ENCODE data around the gene IFT52. TPM values are rescaled to one million over a fixed set of nuclear protein-coding genes. Genes with fewer than 3 reads are reported as not detected.
A peak's percentile ranks its signal among the peaks of the same experiment; 100 is the strongest.

The IFT52 gene, protein sequence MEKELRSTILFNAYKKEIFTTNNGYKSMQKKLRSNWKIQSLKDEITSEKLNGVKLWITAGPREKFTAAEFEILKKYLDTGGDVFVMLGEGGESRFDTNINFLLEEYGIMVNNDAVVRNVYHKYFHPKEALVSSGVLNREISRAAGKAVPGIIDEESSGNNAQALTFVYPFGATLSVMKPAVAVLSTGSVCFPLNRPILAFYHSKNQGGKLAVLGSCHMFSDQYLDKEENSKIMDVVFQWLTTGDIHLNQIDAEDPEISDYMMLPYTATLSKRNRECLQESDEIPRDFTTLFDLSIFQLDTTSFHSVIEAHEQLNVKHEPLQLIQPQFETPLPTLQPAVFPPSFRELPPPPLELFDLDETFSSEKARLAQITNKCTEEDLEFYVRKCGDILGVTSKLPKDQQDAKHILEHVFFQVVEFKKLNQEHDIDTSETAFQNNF
- 10 to 100 TPM; 17.6 to 18.1 TPM for total RNA-seq

DNA sequence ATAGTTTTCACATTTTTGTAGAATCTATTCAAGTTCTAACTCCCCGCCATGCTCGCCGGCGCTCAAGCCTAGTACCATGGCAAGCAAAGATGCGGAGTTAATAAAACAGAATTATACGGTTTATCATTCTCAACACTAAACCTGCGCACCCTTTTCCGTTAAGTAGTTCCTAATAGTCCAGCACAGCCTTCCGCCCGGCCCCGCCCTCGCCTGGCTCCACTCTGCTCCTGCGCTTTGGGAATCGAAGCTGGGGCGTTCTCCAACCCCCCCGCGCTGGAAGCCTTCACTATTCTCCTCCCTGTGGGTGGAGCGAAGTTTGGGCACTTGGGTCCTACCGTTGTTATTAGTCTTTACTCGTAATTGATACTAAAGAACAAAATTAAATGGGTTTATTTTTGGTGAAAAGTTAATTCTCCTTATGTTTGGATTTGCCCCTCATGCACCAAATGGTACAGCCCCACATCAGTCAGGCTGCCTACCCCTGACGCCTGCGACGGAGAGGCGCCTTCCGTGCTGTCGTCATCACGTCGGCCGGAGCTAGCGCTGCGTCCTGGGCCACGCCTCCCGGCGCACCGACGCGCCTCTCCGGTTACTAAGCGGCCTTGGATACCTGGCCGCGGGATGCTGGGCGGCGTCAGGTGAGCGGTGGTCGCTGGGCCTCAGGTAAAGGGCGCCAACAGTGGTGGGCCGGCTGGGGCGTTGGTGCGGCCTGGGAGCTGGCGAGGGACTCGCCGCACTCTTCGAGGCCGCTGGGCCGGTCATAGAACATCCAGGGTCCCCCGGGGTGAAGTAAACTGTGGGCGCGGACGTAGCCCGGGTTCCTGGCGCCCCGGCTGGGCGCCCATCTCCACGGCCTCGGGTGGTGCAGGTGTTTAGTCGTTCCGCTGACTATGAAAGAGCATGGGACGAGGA lies at the start of gene IFT52:
Gene IFT52 (plus strand): TSS at position 546 of the 912 bp plus-strand sequence. CDS start 3,762 bp downstream, outside the sequence.
- DNase-seq (ENCODE audit: low spot score) (peak; percentile 69), ATAC-seq (ENCODE audit: insufficient number of reproducible peaks, low FRiP score, low read depth) (peak; percentile 97)
- Histone ChIP-seq H3K4me3 (peak within 1 kb of the TSS; percentile 92), H3K27ac (peak within 1 kb of the TSS; percentile 61 to 76), H3K36me3 (peaks cover 7% of the 10 kb centered on the region), H3K27me3 (replicated peaks; ENCODE audit: insufficient read depth) (no peaks in the 10 kb centered on the region), H3K4me1 (ENCODE audit: control insufficient read depth in 1 of 2, low read depth in 2 of 2) (peaks cover 5 to 18% of the 10 kb centered on the region in 2 donors), H3K9me3 (no peaks in the 10 kb centered on the region)
- TF ChIP-seq CTCF (IDR thresholded peaks at IDR 0.05): no peak

DNA sequence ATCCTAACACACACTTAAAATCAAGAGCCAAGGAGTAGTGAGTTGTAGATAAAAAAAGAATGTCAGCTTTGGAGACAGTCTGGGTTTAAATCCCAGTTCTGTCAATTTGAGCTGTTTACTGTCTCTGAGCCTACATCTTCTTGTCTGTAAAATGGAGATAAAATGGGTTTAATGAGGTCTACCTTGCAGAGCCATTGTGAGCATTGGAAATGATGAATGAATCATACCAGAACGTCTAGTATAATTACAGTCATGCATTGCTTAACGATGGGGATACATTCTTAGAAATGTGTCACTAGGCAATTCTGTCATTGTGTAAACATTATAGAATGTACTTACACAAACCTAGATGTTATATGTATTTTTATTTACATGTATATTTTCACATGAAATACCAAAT lies 49.5 kb upstream of the IFT52 start:
- Histone ChIP-seq H3K27ac (no peak overlapping the region), H3K27me3 (replicated peaks; ENCODE audit: insufficient read depth) (no peaks in the 10 kb centered on the region), H3K9me3 (no peaks in the 10 kb centered on the region), H3K4me1 (ENCODE audit: control insufficient read depth in 1 of 2, low read depth in 2 of 2) (no peaks in the 10 kb centered on the region), H3K36me3 (peaks cover 4% of the 10 kb centered on the region), H3K4me3 (no peak overlapping the region)
- DNase-seq (ENCODE audit: low spot score) (no peak), ATAC-seq (ENCODE audit: insufficient number of reproducible peaks, low FRiP score, low read depth) (no peak)
- TF ChIP-seq CTCF (IDR thresholded peaks at IDR 0.05): no peak

DNA sequence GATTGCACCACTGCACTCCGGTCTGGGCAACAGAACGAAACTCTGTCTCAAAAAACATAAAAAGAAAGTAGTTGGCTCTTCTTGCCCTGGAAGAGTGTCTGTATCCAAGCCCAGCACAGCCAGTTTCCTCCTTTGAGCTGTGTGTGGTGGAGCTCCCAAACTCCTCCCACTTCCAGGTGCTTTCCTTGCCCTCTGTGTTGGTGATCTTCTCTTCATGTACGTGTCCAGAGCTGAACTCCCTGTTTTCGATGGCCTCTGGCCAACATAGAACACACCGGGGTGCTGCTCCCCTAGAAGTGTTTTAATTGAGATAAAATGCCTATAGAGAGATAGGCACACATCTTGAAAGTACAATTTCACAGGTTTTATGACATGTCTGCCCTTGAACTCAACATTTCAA lies 48.6 kb upstream of the IFT52 start:
- DNase-seq (ENCODE audit: low spot score): no peak
- Histone ChIP-seq H3K27ac (no peak overlapping the region), H3K27me3 (replicated peaks; ENCODE audit: insufficient read depth) (no peaks in the 10 kb centered on the region), H3K4me1 (ENCODE audit: control insufficient read depth in 1 of 2, low read depth in 2 of 2) (no peaks in the 10 kb centered on the region), H3K36me3 (peaks cover 6% of the 10 kb centered on the region), H3K4me3 (no peak overlapping the region), H3K9me3 (no peaks in the 10 kb centered on the region)
- ATAC-seq (ENCODE audit: insufficient number of reproducible peaks, low FRiP score, low read depth): no peak
- TF ChIP-seq CTCF (IDR thresholded peaks at IDR 0.05): no peak

DNA sequence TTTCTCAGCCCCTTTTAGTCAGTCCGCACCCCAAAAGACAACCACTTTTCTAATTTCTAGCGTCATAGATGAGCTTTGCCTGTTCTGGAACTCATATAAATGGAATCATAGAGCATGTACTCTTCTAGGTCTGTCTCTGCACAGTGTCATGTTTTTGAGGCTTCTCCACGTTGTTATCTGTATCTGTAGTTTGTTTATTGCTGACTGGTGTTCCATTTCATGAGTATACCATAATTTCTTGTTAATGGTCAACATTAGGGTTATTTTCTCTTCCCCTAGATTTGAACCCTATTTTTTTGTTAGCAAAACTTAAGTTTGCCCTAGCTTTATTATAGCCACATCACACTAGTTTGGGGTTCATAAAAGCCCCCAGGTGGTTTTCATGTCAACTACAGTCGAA lies 48.1 kb upstream of the IFT52 start:
- TF ChIP-seq CTCF (IDR thresholded peaks at IDR 0.05): no peak
- no peaks in the 10 kb centered on the region for H3K27me3 ChIP-seq (replicated peaks; ENCODE audit: insufficient read depth)
- no peaks in the 10 kb centered on the region for H3K4me1 ChIP-seq (ENCODE audit: control insufficient read depth in 1 of 2, low read depth in 2 of 2)
- no peak for DNase-seq (ENCODE audit: low spot score)
- H3K9me3 ChIP-seq: no peaks in the 10 kb centered on the region
- no peak for ATAC-seq (ENCODE audit: insufficient number of reproducible peaks, low FRiP score, low read depth)
- H3K36me3 ChIP-seq: peaks cover 6% of the 10 kb centered on the region
- H3K4me3 ChIP-seq: no peak overlapping the region
- no peak overlapping the region for H3K27ac ChIP-seq

GRCh38 chr20:43543138-43543537 lies 47.6 kb upstream of the IFT52 start:
- Histone ChIP-seq H3K4me1 (ENCODE audit: control insufficient read depth in 1 of 2, low read depth in 2 of 2) (no peaks in the 10 kb centered on the region), H3K4me3 (no peak overlapping the region), H3K27me3 (replicated peaks; ENCODE audit: insufficient read depth) (no peaks in the 10 kb centered on the region), H3K36me3 (peaks cover 6% of the 10 kb centered on the region), H3K9me3 (no peaks in the 10 kb centered on the region), H3K27ac (no peak overlapping the region)
- no peak for TF ChIP-seq CTCF (IDR thresholded peaks at IDR 0.05)
- DNase-seq (ENCODE audit: low spot score): no peak
- no peak for ATAC-seq (ENCODE audit: insufficient number of reproducible peaks, low FRiP score, low read depth)
